Right lobe of liver (tissue), 4 donors: ENCODE measurements around the gene CEP89.

Experiments
- POLR2A ChIP-seq: fragments of 450-650 bp; IDR thresholded peaks from one replicate; pipeline ENCODE4 v1.6.1; 2017; ENCODE audit warnings: antibody characterized with exemption, mild to moderate bottlenecking
- TF ChIP-seq, protein P1 (sequence below), 4 donors: fragments of 200-600 bp in 3 of 4; fragments of 450-650 bp in 1 of 4; IDR thresholded peaks; one replicate each; pipeline versions ENCODE4 v1.5.1 to v1.8.0; 2016 to 2022; ENCODE audit warnings: antibody characterized with exemption in 4 of 4, mild to moderate bottlenecking in 2 of 4
- donor health status: DM: no; HTN: no; CAD: no.
- donor health status: DM: no; HTN: no; CAD: no.
- donor health status: DM: no; HTN: yes; CAD: no.

DNA sequence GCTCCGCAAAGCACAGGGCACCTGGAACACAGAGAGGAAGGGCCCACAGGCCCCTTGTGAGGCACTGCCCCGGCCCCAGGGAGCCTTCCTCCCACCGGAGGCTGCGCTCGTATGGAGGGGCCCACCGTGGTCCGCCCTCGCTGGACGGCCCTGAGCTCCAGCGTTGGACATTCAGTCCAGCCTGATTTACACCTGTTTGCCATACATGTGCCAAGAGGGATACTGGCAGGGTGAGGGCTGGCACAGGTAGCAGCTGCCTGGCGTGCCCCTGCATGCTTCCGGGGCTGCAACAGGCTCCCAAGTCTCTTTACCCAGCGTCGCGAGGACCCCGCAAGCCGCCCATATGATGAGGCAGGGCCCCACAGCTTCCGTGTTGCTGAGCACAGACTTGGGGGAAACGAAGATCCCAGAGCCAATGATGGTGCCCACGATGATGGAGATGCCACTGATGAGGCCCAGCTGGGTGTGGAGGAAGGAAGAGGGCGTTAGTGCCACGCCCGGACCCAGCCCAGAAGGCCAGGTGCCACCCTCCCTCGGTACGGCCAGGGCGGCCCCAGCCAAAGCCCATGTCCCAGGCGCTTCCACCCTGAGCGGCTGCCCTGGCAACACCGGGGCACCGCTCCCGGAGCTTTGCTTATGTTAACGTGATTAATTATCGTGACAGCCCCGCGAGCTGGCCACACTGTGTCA, 107.3 kb downstream of the CEP89 start:
- TF ChIP-seq, protein P1, sequence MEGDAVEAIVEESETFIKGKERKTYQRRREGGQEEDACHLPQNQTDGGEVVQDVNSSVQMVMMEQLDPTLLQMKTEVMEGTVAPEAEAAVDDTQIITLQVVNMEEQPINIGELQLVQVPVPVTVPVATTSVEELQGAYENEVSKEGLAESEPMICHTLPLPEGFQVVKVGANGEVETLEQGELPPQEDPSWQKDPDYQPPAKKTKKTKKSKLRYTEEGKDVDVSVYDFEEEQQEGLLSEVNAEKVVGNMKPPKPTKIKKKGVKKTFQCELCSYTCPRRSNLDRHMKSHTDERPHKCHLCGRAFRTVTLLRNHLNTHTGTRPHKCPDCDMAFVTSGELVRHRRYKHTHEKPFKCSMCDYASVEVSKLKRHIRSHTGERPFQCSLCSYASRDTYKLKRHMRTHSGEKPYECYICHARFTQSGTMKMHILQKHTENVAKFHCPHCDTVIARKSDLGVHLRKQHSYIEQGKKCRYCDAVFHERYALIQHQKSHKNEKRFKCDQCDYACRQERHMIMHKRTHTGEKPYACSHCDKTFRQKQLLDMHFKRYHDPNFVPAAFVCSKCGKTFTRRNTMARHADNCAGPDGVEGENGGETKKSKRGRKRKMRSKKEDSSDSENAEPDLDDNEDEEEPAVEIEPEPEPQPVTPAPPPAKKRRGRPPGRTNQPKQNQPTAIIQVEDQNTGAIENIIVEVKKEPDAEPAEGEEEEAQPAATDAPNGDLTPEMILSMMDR (IDR thresholded peaks at IDR 0.05) = no peak
- TF ChIP-seq POLR2A = no peak
